ENCODE data around the gene SIGLEC15.
"Not testable (repeated sequence)": the region's sequence is repeated elsewhere in the genome, so short reads cannot be mapped to it uniquely, and the experiment has no call there.

The SIGLEC15 gene, protein sequence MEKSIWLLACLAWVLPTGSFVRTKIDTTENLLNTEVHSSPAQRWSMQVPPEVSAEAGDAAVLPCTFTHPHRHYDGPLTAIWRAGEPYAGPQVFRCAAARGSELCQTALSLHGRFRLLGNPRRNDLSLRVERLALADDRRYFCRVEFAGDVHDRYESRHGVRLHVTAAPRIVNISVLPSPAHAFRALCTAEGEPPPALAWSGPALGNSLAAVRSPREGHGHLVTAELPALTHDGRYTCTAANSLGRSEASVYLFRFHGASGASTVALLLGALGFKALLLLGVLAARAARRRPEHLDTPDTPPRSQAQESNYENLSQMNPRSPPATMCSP

DNA sequence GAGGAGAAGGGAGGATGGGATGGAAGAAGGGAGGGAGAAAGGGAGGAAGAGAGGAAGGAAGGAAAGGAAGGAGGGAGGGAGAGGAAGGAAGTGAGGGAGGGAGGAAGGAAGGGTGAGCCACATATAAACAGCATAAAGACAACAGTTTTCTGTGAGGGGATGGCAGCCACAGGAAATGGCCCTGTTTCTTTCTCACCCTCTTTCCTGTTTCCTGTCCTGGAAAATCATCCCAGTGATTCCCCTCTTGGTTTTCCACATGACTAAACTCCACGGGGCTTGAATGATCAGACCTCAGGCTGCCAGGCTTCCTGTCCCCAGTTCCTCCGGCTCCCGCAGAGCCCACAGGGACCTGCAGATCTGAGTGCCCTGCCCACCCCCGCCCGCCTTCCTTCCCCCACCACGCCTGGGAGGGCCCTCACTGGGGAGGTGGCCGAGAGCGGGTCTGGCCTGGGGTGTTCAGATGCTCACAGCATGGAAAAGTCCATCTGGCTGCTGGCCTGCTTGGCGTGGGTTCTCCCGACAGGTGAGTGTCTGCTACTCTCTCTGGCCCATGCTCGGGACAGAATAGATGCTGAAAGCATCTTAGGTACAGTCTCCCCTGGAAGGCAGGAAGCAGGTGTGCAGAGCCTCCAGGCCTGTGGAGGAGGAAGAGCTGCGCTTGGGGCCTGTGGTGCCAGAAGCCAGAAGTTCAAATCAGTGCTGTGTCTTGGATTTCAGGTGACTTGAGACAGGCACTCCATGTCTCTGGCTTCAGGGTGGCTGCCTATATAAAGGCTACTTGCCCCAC is at the start of gene SIGLEC15:
SIGLEC15 (plus strand) TSS at position 418 of the 787 bp plus-strand sequence; CDS start at position 472, 54 bp downstream.
- no peak for DNase-seq

DNA sequence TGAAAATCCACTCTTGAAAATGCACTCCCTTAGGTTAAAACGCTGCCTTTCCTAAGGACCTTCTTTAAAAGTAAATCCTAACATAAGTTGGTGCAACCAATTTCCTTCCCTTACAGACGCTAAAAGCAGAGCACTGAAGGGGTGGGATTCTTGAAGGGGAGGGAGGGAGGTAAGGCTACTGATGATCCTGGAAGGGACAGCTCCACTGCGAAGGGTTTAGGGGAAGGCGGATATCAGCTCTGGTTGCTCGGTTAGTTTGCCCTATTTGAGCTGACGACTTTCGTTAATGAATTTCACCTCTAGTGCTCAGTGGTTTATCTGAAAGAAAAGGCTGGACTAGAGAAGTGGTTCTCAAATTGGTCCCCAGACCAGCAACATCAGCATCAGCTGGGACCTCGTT is 49.7 kb upstream of the SIGLEC15 start:
- DNase-seq, result no peak

DNA sequence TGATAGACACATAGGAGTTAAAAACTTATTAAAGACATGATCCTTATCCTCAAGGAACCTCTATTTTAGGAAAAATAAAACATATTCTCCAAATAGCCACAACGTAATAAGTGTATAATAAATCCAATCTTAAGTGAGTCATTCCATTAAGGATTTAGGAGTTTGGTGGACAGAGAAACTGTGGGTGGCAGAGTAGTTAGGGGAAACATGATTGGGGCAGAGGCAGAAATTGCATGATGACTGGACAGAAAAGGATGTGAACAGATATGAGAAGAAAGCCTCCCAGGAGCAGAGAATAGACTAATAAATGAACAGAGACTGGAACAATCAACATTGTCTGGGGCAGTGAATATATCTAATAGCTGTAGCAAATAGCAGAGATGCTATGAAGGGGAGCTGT is 48.1 kb upstream of the SIGLEC15 start:
- no peak for DNase-seq

DNA sequence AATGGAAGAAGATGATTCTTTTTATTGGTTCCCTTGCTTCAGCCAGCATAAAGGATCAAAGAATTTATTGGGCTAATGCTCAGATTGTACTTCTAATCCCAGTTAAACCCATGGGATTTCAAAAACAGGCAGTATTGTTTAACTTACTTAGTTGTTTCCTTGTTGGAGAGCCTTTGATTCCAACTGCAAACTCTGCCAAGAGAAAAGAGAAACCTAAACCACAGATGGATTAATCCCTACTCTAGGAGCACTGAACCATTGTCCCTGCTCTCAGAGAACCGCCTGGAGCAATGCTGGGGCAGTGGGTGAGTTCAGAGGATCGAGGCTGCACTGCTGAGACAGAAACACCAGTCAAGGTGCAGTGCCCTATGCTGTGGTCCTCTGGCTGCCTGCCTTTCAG is 44.9 kb upstream of the SIGLEC15 start:
- no peak for DNase-seq

DNA sequence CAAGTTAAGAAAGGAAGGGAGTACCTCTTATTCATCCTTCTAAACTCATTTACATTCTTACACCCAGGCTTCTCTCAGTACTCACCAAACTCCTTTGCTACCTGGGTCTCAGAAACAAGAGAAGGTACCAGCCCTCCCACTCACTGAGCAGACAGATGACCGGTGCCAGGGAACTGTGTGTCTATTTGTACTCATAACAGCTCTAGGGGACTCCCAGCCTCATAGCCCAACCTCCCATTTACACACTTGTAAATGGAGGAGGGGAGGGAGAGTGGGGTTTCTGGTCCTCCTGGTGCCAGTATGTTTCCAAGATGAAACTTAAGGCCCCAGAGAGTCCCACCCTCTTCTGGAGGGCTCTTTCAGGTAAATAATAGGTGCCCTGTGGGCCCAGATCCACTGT is 42.8 kb upstream of the SIGLEC15 start:
- no peak for DNase-seq

DNA sequence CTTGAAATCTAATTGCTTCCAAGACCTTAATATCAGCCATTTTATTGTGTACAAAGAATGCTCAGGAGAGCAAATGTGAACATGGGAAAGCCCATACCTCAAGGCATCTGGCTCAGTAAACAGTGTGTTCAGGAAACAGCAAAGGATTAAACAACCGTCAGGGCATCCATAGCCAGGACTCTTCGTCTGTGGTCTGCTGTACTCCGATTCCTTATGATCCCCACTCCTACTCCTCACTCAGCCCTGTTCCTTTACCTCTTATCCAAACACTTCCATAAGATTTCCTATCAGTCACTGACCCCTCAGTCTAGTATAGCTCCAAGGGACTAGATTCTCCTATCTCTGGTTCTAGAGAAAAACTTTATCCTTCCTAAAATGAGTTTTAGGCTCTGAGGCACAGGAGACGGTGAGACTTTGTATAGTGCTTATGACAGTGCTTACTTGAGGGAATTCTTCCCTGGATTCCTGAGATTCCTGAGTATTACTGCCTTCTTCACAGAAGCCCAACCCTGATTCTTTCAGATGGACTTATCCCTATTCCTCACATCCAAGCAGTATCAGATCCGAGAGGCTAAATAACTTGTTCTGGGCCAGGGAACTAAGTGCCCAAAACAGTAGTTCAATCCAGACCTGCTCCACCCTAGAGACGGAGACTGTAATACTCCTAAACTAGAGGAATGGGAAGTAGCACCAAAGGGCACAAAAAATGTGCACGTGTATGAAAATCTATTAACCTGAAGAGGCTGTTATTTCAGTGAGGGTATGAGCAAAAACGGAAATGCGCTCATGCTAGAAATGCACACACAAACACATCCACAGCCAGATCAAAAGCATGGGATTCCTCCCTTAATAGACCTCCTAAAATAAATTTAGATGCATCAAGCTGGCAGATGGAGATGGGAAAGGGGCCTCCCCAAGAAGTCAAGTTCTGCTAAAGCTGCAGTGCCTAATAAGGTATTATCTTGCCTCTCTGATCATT is 42.1 kb upstream of the SIGLEC15 start:
- DNase-seq, result no peak

DNA sequence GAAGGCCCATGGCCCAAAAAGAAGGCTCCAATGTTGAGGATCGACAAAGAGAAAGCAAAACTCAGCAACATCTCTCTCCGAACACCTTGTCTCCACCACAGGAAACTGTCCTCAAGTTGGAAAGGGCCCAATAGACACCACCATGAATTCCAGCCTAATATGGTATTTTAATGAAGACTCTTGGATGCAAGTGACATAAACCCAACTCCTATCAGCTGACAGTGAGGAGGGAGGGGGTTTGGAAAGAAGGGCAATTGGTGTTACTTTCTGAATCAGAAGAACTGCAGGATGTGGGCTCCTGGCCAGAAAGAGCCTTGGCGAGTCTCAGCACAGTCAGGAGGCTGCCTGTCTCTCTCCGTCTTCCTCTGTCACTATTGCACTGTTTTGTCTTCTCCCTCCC is 40.3 kb upstream of the SIGLEC15 start:
- DNase-seq, result no peak

DNA sequence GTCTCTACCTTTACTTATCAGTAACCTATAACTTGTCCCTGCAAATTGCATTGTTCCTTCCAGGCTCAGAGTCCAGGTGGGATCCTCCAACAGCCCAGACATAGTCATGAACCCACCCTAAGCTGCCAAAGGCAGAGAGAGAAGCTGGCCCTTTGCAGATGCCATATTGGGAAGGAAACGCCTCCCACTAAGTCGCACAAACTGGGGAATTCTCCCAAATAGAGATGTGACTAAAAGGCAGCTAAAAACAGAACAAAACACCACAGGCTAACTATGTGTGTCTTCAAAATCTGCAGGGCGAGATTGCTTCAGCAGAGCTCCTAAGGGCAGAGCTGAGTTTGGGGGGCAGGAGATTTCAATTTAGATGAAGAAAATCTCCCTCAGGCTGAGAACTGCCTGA is 38.5 kb upstream of the SIGLEC15 start:
- DNase-seq, result no peak

DNA sequence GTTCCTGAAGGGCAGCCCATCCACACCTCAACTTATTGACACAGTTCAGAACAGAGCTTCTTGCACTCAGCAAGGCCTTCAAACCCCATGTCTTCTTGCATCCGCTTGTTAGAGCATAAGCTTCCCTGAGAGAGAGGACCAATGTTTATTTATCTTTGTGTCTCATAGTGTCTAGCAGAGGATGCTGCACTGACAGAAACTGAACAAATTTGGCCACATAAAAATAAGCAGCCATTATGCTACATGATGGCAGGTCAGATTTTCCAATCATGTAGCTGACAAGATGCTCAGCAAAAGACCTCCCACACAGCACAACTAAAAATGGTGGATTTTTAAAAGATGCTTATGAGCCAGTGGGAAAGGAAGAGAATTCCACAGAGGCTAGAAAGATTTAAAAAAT is 38.1 kb upstream of the SIGLEC15 start:
- DNase-seq, result no peak

DNA sequence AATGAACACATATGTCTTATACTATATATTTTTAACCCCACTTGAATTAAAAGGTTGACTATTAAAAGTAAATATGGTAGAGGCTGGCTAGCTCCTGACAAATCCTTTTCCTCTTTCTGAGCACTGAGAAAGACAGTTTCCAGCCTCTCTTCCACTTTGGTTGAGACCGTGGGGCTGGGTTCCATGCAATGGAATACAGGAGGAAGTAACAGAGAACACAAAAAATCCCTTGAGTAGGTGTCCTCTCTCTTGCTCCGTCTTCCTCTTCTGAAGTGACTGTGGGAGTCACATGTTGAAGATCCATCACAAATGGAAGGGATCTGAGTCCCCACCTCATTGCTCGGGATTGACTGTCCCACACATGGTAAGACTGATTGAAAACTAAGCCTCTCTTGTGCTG is 36.6 kb upstream of the SIGLEC15 start:
- no peak for DNase-seq

DNA sequence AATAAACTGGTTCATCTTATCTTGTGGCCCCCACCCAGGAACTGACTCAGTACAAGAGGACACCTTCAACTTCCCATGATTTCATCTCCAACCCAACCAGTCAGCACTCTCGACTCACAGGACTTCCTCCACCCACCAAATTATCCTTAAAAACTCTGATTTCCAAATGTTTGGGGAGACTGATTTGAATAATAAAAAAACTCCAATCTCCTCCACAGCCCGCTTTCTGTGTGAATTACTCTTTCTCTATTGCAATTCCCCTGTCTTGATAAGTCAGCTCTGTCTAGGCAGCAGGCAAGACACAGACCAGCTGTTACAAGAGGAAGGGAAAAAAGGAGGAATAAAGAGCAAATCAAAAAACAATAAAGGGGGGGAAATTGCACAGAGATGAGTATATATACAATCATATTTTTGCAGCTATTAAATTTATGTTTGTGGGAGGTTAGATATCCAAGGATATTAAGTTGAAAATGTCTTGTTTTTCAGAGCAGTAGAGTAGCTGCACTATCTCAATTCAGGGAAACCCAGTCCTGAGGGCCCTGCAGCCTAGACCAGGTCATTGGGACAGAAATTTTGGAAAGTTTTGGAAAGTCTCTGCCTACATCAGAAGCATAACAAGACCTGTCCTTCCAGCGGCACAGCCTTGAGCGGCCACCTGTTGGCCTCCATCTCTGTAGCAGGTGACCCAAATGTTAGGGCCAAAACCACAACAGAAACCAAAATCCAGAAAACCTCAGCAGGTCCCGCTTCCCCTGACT is 32.8 kb upstream of the SIGLEC15 start:
- DNase-seq, result no peak

DNA sequence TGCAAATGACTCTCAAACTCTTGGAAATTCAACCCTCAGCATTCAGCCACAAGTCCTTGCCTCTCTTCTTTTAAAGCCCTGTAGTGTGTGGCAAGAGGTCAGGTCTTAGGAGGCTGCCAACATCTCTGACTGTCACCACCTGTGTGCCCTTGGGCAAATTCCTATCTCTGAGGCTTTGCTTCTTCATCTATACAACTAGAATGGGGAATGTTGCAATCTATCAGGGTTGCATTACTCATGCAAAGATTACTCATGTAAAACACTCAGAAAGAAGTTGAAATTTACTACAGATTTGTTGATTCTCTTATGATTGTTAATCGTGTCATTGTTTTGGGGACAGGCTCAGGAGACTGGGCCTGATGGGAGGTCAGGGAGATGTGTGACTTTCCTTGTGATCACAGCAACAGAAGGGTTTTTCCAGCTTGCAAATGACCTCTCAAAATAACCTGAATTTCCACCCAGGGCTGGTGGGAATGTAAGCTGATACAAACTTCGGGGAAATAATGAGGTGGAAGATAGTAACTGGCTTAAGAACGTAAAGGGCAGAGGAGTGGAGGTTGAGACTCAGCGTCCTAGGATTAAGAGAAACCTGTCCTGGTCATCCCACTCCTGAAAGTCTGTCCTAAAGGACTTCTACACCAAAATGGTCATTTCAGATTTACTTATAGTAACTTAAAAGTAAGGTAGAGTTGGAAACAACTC is 32.1 kb upstream of the SIGLEC15 start:
- no peak for DNase-seq

DNA sequence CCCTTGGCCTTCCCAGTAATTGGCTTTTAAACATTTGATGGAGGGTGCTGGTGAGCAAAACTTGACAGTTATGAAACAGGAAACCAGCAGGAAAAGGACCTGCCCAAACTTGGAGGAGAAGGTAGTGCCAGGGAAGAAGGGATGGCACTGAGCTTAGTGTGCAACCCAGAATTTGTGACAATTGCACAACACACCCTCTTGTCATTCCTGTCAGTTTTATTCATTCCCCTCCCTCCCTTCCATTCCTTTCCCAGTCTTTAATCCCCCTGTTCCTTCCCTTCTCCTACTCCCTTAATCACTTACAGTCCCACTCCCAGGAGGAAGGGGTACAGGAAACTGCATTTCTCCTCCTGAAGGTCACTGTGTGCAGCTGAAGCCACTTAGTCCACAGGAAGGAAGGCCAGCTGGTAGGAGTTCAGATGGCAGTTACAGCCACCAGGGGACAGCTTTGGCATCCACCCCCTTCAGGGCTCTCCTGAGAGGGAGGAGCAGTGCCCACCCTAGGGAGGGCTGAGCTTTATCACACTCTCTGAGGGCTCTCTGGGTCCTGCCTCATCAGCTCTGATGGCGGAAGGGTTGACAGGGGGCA is 24.0 kb upstream of the SIGLEC15 start:
- no peak for DNase-seq

DNA sequence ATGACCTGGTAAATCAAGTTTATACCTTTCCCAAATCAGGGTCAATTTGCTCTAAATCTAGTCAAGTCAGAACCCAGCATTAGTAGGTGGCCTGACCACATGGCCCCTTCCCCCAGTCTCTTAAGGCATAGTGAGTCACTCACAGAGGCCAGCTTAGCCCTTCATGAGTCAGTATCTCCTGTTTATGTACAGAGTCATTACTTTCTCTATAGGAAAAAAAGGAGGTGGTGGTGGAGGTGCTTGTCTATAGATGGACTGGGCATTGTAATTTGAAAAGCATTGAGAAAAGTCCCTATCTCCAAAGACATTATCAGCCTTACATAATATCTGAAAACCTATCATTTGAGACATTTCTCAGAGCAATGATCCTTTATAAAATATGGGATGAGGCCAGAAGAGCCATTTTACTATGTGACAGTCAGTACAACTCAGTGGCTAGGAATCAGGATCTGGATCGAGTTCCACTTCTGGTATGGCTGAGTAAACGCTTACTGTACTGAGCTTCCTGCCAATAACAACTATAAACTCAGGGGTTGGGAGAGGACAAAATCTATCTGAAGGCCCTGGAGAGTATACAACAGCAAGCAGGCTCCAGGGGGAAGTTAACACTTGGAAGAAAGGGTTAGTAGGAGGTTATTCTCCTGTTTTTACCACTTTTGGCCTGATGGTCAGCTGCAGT is 22.5 kb upstream of the SIGLEC15 start:
- peak in 1 of 2 experiments; percentile 21 for DNase-seq

DNA sequence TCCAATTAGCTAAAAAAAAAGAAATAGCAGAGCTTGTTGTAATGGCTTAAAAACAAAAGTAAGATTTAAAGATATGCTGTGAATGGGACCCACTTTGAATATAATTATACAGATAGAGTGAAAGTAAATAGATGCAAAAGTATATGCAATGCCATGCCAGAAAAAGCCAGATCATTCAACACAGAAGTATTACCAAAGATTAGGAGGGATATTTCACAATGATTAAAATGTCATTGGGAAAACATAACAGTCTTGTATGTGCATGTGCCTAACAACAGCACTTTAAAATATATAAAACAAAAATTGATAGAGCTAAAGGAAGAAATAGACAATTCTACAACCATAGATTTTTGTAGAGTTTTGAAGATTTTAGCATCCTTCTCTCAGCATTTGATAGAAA is 19.9 kb upstream of the SIGLEC15 start:
- DNase-seq, result no peak

DNA sequence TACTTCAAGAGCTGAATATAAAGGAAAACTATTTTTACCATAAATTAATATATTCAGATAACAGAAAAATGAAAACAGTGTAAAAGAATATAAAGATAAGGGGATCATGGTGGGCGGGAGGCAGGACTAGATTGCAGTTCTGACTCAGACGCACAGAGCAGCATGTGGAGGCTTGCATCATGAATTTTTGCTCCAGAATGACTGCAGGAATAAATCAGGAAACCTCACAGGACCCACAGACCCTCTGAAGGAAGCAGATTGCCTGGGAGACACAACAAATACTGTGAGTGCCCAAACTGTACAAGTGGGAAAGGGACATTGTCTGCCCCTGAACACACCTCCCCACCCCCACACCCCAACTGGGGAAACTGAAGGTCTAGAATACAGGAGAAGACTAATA is 19.2 kb upstream of the SIGLEC15 start:
- no peak for DNase-seq

DNA sequence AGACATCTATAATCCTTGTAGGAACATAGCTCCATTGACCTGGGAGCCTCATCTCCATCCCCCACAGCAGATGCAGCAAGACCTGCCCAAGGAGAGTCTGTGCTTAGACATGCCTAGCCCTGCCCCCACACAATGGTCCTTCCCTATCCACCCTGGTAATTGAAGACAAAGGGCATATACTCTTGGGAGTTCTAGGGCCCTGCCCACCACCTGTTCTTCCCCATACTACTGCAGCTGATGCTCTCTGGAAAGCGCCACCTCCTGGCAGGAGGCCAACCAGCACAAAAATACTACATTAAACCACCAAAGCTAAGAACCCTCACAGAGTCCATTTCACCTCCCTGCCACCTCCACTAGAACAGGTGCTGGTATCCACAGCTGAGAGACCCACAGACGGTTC is 18.3 kb upstream of the SIGLEC15 start:
- peak; percentile 29 to 46 for DNase-seq

DNA sequence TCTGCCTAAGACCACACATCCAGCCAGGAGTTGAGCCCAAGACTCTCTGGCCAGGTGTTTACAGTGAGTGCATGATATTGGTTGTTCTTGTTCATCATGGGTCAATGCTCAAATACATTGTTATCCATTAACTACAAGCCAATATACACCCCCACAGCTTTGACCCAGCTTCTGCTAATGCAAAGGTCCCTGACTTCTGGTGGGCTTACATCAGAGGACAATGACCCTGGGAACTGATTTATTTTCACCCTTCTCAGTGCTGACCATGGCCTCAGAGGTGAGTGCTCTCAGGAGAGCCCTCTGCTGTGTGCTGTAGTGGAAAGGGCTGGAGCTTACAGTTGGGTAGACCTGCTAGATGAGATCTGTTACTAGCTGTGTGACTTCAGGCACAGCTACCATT is 10.7 kb upstream of the SIGLEC15 start:
- not testable (repeated sequence) for DNase-seq

DNA sequence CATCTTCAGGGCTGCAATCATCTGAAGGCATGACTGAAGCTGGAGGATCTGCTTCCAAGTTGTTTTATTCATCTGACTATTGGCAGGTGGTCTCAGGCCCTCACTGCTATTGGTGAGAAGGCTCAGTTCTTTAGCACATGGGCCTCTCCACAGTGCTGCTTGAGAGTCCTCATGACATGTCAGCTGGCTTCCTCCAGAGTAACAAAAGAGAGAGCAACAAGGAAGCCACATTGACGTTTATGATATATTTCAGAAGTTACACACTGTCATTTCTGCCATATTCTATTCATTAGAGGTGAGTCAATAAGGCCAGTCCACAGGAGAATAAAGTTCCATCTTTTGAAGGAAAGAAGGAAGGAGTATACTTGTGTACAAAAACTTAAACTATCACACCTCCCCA is 7.9 kb upstream of the SIGLEC15 start:
- no peak for DNase-seq

DNA sequence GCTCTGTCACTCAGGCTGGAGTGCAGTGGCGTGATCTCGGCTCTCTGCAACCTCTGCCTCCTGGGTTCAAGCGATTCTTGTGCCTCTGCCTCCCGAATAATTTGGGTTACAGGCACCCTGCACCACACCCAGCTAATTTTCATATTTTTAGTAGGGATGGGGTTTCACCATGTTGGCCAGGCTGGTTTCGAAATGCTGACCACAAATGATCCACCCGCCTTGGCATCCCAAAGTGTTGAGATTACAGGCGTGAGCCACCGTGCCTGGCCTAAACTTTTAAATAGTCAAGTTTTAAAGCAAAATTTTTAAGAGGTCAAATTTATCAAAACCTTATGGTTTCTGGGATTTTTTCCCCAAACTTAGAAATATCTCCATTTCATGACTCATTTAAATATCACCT is 6.7 kb upstream of the SIGLEC15 start:
- DNase-seq, result not testable (repeated sequence)
